ENCODE results near the gene VWA5B1.

VWA5B1 gene

GRCh38 chr1:20390589-20391331 lies 100.1 kb downstream of the VWA5B1 start:
- no peak for TF ChIP-seq CTCF (IDR thresholded peaks at IDR 0.05; ENCODE audit: low read depth, low read length, missing control alignments)
- no peak for DNase-seq (ENCODE audit: low read depth)
- H3K4me3 ChIP-seq (ENCODE audit: low read depth, low read length) = no peak overlapping the region

- no peak for DNase-seq (ENCODE audit: low read depth)
- TF ChIP-seq CTCF (IDR thresholded peaks at IDR 0.05; ENCODE audit: low read depth, low read length, missing control alignments) = no peak
- H3K4me3 ChIP-seq (ENCODE audit: low read depth, low read length) = no peak overlapping the region
These were observed 104.6 kb downstream of the VWA5B1 start for GRCh38 chr1:20395255-20395654.

GRCh38 chr1:20398744-20399143 lies 108.1 kb downstream of the VWA5B1 start:
- DNase-seq (ENCODE audit: low read depth) = no peak

GRCh38 chr1:20399196-20399595 lies 108.5 kb downstream of the VWA5B1 start:
- no peak for TF ChIP-seq CTCF (IDR thresholded peaks at IDR 0.05; ENCODE audit: low read depth, low read length, missing control alignments)
- H3K4me3 ChIP-seq (ENCODE audit: low read depth, low read length) = no peak overlapping the region
- no peak for DNase-seq (ENCODE audit: low read depth)

More at GRCh38 chr1:20398744-20399143, 108.1 kb downstream of the VWA5B1 start:
- no peak for TF ChIP-seq CTCF (IDR thresholded peaks at IDR 0.05; ENCODE audit: low read depth, low read length, missing control alignments)
- no peak overlapping the region for H3K4me3 ChIP-seq (ENCODE audit: low read depth, low read length)

GRCh38 chr1:20399606-20400180 lies 109.0 kb downstream of the VWA5B1 start:
- no peak for TF ChIP-seq CTCF (IDR thresholded peaks at IDR 0.05; ENCODE audit: low read depth, low read length, missing control alignments)
- DNase-seq (ENCODE audit: low read depth) = no peak
- H3K4me3 ChIP-seq (ENCODE audit: low read depth, low read length) = no peak overlapping the region

- H3K4me3 ChIP-seq (ENCODE audit: low read depth, low read length) = no peak overlapping the region
- DNase-seq (ENCODE audit: low read depth) = no peak
These were observed 109.9 kb downstream of the VWA5B1 start for GRCh38 chr1:20400341-20401177.

More at GRCh38 chr1:20400341-20401177, 109.9 kb downstream of the VWA5B1 start:
- no peak for TF ChIP-seq CTCF (IDR thresholded peaks at IDR 0.05; ENCODE audit: low read depth, low read length, missing control alignments)

All from GM12864 (cell line).